Measurements from ENCODE around the gene SERGEF. TPM values are rescaled to one million over a fixed set of nuclear protein-coding genes. Genes with fewer than 3 reads are reported as not detected.

Gene SERGEF
- total RNA-seq, 1 donor from 2014 or later = 39.5 TPM

GRCh38 chr11:17777738-17778091 is 235.1 kb downstream of the SERGEF start:
- Mint-ChIP-seq H3K36me3 (ENCODE audit: low read depth) (no peaks in the 10 kb centered on the region), H3K4me1 (ENCODE audit: low read depth) (no peaks in the 10 kb centered on the region), H3K9me3 (no peaks in the 10 kb centered on the region), H3K27me3 (ENCODE audit: low read depth) (no peaks in the 10 kb centered on the region), H3K27ac (no peak overlapping the region), H3K4me3 (ENCODE audit: low read depth) (no peak overlapping the region)
- no peak for DNase-seq (ENCODE audit: low spot score)
- intact Hi-C loops (cut with micrococcal nuclease) = no loop called here

GRCh38 chr11:17777086-17777737 is 235.6 kb downstream of the SERGEF start:
- Mint-ChIP-seq H3K36me3 (ENCODE audit: low read depth) (no peaks in the 10 kb centered on the region), H3K4me1 (ENCODE audit: low read depth) (no peaks in the 10 kb centered on the region), H3K9me3 (no peaks in the 10 kb centered on the region), H3K27ac (no peak overlapping the region), H3K4me3 (ENCODE audit: low read depth) (no peak overlapping the region), H3K27me3 (ENCODE audit: low read depth) (no peaks in the 10 kb centered on the region)
- intact Hi-C loops (cut with micrococcal nuclease) = no loop called here
- DNase-seq (ENCODE audit: low spot score) = no peak

DNA sequence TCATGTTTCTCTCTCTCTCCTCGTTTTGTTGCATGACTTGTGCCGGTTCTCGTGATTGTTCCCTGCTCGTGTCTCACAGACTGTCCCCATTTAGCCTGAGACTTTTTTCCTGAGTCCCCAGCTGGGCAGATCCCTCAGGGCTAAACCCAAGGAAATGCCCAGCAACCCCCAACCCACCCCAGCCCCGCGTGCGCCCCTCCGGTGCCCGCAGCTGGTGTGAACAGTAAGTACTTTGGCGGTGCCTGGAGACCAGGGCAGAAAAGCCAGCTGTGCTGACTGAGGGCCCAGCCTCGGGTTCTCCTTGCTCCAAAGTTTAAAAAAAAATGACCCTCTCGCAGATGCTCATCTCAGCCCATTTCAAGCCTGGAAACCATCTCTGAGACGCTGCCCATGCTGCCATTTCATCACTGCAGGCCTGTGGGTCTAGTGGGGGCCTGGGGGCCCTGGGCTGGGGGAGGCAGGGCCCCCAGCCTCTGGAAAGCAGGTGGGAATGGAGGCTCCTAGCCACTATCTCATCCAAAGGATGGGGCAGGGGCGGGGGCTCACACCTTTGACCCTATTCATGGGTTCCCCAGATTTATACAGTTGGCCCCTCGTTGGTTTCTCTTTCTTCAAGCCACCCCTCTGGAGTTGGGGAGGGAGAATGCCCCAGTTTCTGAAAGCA is 236.5 kb downstream of the SERGEF start:
- no peaks in the 10 kb centered on the region for H3K9me3 Mint-ChIP-seq
- H3K36me3 Mint-ChIP-seq (ENCODE audit: low read depth) = no peaks in the 10 kb centered on the region
- intact Hi-C loops (cut with micrococcal nuclease) = no loop called here
- H3K27me3 Mint-ChIP-seq (ENCODE audit: low read depth) = no peaks in the 10 kb centered on the region
- DNase-seq (ENCODE audit: low spot score) = no peak
- no peaks in the 10 kb centered on the region for H3K4me1 Mint-ChIP-seq (ENCODE audit: low read depth)
- H3K4me3 Mint-ChIP-seq (ENCODE audit: low read depth) = no peak overlapping the region
- H3K27ac Mint-ChIP-seq = no peak overlapping the region

GRCh38 chr11:17775507-17776211 is 237.2 kb downstream of the SERGEF start:
- intact Hi-C loops (cut with micrococcal nuclease) = no loop called here
- Mint-ChIP-seq H3K4me1 (ENCODE audit: low read depth) (no peaks in the 10 kb centered on the region), H3K36me3 (ENCODE audit: low read depth) (no peaks in the 10 kb centered on the region), H3K4me3 (ENCODE audit: low read depth) (no peak overlapping the region), H3K27ac (no peak overlapping the region), H3K27me3 (ENCODE audit: low read depth) (no peaks in the 10 kb centered on the region), H3K9me3 (no peaks in the 10 kb centered on the region)
- DNase-seq (ENCODE audit: low spot score) = no peak

- Mint-ChIP-seq H3K27ac (no peak overlapping the region), H3K4me3 (ENCODE audit: low read depth) (no peak overlapping the region), H3K4me1 (ENCODE audit: low read depth) (no peaks in the 10 kb centered on the region), H3K9me3 (no peaks in the 10 kb centered on the region), H3K27me3 (ENCODE audit: low read depth) (no peaks in the 10 kb centered on the region), H3K36me3 (ENCODE audit: low read depth) (no peaks in the 10 kb centered on the region)
- no peak for DNase-seq (ENCODE audit: low spot score)
- intact Hi-C loops (cut with micrococcal nuclease) = no loop called here
Observed at GRCh38 chr11:17775035-17775348, 237.9 kb downstream of the SERGEF start.

- intact Hi-C loops (cut with micrococcal nuclease) = no loop called here
- H3K4me1 Mint-ChIP-seq (ENCODE audit: low read depth) = no peaks in the 10 kb centered on the region
Observed at GRCh38 chr11:17774232-17775034, 238.4 kb downstream of the SERGEF start.

GRCh38 chr11:17773674-17774073 is 239.2 kb downstream of the SERGEF start:
- intact Hi-C loops (cut with micrococcal nuclease) = no loop called here

More at GRCh38 chr11:17774232-17775034, 238.4 kb downstream of the SERGEF start:
- Mint-ChIP-seq H3K27me3 (ENCODE audit: low read depth) (no peaks in the 10 kb centered on the region), H3K36me3 (ENCODE audit: low read depth) (no peaks in the 10 kb centered on the region), H3K9me3 (no peaks in the 10 kb centered on the region), H3K4me3 (ENCODE audit: low read depth) (no peak overlapping the region), H3K27ac (no peak overlapping the region)
- no peak for DNase-seq (ENCODE audit: low spot score)

GRCh38 chr11:17772704-17773600 is 239.9 kb downstream of the SERGEF start:
- Mint-ChIP-seq H3K4me3 (ENCODE audit: low read depth) (no peak overlapping the region), H3K27me3 (ENCODE audit: low read depth) (no peaks in the 10 kb centered on the region), H3K27ac (no peak overlapping the region), H3K9me3 (no peaks in the 10 kb centered on the region), H3K4me1 (ENCODE audit: low read depth) (no peaks in the 10 kb centered on the region), H3K36me3 (ENCODE audit: low read depth) (no peaks in the 10 kb centered on the region)
- no peak for DNase-seq (ENCODE audit: low spot score)
- intact Hi-C loops (cut with micrococcal nuclease) = no loop called here

More at GRCh38 chr11:17773674-17774073, 239.2 kb downstream of the SERGEF start:
- Mint-ChIP-seq H3K4me1 (ENCODE audit: low read depth) (no peaks in the 10 kb centered on the region), H3K4me3 (ENCODE audit: low read depth) (no peak overlapping the region), H3K27ac (no peak overlapping the region), H3K36me3 (ENCODE audit: low read depth) (no peaks in the 10 kb centered on the region), H3K9me3 (no peaks in the 10 kb centered on the region), H3K27me3 (ENCODE audit: low read depth) (no peaks in the 10 kb centered on the region)
- DNase-seq (ENCODE audit: low spot score) = no peak

- H3K27ac Mint-ChIP-seq = no peak overlapping the region
- no peaks in the 10 kb centered on the region for H3K9me3 Mint-ChIP-seq
- DNase-seq (ENCODE audit: low spot score) = no peak
- no peak overlapping the region for H3K4me3 Mint-ChIP-seq (ENCODE audit: low read depth)
- H3K27me3 Mint-ChIP-seq (ENCODE audit: low read depth) = no peaks in the 10 kb centered on the region
- H3K4me1 Mint-ChIP-seq (ENCODE audit: low read depth) = no peaks in the 10 kb centered on the region
- H3K36me3 Mint-ChIP-seq (ENCODE audit: low read depth) = no peaks in the 10 kb centered on the region
- intact Hi-C loops (cut with micrococcal nuclease) = no loop called here
Observed at GRCh38 chr11:17771841-17772401, 240.9 kb downstream of the SERGEF start.

DNA sequence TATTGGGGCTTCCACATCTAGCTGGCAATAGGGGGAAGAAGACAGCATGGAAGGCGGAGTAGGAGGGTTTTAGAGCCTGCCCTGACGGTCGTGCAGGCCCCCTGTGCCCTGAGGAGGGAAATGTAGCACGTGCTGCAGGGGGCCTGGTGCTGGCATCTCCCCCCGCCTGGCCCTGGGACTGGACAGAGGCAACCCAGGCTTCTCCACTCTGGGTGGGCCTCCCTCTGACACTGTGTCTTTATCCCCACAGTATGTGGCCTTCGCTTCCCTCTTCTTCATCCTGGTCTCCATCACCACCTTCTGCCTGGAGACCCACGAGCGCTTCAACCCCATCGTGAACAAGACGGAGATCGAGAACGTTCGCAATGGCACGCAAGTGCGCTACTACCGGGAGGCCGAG is 241.4 kb downstream of the SERGEF start:
- no peak for DNase-seq (ENCODE audit: low spot score)
- intact Hi-C loops (cut with micrococcal nuclease) = no loop called here
- Mint-ChIP-seq H3K27ac (no peak overlapping the region), H3K36me3 (ENCODE audit: low read depth) (no peaks in the 10 kb centered on the region), H3K4me1 (ENCODE audit: low read depth) (no peaks in the 10 kb centered on the region), H3K9me3 (no peaks in the 10 kb centered on the region), H3K4me3 (ENCODE audit: low read depth) (no peak overlapping the region), H3K27me3 (ENCODE audit: low read depth) (no peaks in the 10 kb centered on the region)

- Mint-ChIP-seq H3K9me3 (no peaks in the 10 kb centered on the region), H3K4me1 (ENCODE audit: low read depth) (no peaks in the 10 kb centered on the region), H3K27ac (no peak overlapping the region), H3K36me3 (ENCODE audit: low read depth) (no peaks in the 10 kb centered on the region), H3K4me3 (ENCODE audit: low read depth) (no peak overlapping the region), H3K27me3 (ENCODE audit: low read depth) (no peaks in the 10 kb centered on the region)
- intact Hi-C loops (cut with micrococcal nuclease) = no loop called here
- DNase-seq (ENCODE audit: low spot score) = no peak
Observed at GRCh38 chr11:17770917-17771316, 241.9 kb downstream of the SERGEF start.
